Fibroblast of villous mesenchyme (primary cell): ENCODE data around the gene PTPN7. TPM values are rescaled to one million over a fixed set of nuclear protein-coding genes. Genes with fewer than 3 reads are reported as not detected.

Experiments
- DNase-seq: peaks from one replicate; pipeline ENCODE4 v3.0.0-alpha.2; 2010; ENCODE audit warnings: low read depth
- H3K4me3 ChIP-seq: 2 replicates; pipeline ENCODE4 v1.5.1; 2011; ENCODE audit warnings: low read depth, mild to moderate bottlenecking, low read length
- total RNA-seq: library from RNA; depleted of rRNA; stranded (reverse); fragments of >200 nt; gene quantifications from 2 replicates; pipeline ENCODE4 v1.2.3, GENCODE V29; 2012
- TF ChIP-seq, protein P1 (sequence below): IDR thresholded peaks from 2 replicates; pipeline ENCODE4 v1.5.1; 2012; ENCODE audit warnings: low read depth, mild to moderate bottlenecking, low read length; ENCODE audit not compliant: insufficient read depth

Gene PTPN7
- total RNA-seq: not detected in 2 replicates

DNA sequence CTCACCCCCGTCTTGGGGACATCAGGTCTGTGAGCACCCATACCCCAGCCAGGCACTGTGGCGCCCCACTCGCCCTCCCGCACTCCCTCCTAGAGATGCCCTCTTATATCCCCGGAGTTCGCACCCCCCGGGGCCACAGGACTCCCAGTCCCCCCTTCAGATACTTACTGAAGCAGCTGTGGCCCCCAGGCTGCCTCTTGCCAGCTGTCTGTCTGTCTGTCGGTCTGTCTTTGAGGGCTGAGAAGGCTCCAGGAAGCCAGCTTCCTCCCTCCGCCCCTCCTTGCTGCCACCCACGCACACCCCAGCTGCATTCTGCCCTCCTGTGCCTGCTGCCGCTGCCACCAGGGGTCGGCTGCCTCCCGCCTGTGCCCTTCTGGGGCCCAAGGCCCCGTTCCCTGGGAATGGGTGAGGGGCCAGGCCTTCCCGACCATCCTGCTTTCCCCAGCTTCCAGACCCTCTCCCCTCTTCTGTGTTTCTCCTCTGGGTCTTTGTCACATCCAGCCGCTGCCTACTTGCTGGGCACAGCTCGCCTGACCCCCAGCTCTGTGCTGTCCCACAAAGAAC is at the start of gene PTPN7:
TSS of gene PTPN7 (minus strand) at position 226 of the 564 bp plus-strand sequence. CDS start 1,200 bp downstream, outside the sequence.
- TF ChIP-seq, protein P1, sequence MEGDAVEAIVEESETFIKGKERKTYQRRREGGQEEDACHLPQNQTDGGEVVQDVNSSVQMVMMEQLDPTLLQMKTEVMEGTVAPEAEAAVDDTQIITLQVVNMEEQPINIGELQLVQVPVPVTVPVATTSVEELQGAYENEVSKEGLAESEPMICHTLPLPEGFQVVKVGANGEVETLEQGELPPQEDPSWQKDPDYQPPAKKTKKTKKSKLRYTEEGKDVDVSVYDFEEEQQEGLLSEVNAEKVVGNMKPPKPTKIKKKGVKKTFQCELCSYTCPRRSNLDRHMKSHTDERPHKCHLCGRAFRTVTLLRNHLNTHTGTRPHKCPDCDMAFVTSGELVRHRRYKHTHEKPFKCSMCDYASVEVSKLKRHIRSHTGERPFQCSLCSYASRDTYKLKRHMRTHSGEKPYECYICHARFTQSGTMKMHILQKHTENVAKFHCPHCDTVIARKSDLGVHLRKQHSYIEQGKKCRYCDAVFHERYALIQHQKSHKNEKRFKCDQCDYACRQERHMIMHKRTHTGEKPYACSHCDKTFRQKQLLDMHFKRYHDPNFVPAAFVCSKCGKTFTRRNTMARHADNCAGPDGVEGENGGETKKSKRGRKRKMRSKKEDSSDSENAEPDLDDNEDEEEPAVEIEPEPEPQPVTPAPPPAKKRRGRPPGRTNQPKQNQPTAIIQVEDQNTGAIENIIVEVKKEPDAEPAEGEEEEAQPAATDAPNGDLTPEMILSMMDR: no peak
- no peak for DNase-seq

DNA sequence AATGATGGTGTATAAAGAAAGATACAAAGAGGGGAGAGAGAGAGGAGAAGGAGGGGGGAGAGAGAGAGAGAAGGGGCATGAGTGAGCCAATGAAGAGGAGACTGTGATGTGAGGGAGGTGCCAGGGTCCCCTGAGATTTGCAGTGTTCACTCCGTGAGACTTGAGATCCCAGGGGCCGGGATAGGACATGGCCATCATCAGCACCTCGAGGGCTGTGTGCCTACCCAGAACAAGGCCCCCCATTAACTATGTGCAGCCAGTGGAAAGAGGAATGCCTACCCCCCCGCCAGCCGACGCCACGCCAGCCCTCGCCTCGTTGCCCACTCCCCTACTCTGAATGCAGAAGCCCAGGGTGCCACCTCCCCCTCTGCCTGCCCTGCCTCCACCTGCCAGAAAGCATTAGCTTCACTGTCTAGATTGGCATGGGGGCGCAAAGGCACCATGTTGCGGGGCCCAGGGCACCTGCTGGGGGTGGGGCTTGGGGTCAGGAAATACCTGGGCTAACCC is 48.0 kb upstream of the PTPN7 start:
- H3K4me3 ChIP-seq: no peak overlapping the region
- TF ChIP-seq, protein P1: no peak
- no peak for DNase-seq

More for the DNA sequence above, at the start of gene PTPN7:
- H3K4me3 ChIP-seq: no peak within 1 kb of the TSS

DNA sequence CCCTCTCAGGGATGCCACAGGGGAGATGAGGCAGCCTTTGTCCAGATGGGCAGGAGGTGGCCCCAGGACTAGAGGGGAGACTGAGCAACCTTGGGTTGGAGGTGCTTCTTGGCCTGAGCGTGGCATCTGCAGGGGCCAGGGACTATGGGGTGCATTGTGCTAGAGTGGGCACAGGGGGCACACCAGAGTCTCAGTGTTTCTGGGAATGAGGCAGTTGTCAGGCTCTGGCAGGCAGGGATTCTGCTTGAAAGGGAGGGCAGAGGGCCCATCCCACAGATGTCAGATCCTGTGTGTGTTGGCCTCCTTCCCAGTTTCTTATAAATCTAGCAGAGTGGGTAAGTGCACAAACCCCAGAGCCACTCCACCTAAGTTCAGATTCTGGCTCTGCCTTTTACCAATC is 46.9 kb upstream of the PTPN7 start:
- peak; percentile 34 for DNase-seq
- H3K4me3 ChIP-seq: no peak overlapping the region
- TF ChIP-seq, protein P1: peak; percentile 11

DNA sequence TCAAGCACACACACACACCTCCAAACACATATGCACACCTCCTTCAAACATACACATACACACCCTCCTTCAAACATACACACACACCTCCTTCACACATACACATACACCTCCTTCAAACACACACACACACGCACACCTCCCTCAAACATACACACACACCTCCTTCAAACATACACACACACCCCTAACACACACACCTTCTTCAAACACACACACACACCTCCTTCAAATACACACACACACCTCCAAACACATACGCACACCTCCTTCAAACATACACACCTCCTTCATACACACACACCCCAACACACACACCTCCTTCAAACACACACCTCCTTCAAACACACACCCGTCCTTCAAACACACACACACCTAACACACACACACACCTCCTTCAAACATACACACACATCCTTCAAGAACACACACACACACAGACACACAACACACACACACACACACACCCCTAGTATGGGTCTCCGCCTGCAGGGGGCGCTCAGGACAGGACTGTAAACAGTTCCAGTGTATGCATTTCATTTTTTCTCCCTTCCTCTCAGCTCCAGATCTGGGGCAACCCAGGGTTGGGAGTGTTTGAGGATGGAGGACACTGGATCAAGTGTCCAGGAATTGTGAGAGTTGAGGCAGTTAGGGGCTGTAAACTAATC is 45.3 kb upstream of the PTPN7 start:
- no peak for DNase-seq
- TF ChIP-seq, protein P1: peak; percentile 42
- H3K4me3 ChIP-seq: no peak overlapping the region

DNA sequence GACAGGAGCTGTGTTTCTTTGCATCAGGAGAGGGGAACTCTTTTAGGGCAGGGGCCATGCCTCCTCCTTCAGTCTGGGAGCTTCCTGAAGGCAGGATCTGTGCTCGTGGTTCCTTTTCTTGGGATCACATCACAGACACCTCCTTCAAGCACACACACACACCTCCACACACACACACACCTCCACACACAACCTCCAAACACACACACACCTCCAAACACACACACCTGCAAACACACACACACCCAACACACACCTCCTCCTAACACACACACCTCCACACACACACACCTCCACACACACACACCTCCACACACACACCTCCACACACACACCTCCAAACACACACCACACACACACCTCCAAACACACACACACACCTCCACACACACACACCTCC is 43.7 kb upstream of the PTPN7 start:
- H3K4me3 ChIP-seq: no peak overlapping the region
- TF ChIP-seq, protein P1: no peak
- no peak for DNase-seq

DNA sequence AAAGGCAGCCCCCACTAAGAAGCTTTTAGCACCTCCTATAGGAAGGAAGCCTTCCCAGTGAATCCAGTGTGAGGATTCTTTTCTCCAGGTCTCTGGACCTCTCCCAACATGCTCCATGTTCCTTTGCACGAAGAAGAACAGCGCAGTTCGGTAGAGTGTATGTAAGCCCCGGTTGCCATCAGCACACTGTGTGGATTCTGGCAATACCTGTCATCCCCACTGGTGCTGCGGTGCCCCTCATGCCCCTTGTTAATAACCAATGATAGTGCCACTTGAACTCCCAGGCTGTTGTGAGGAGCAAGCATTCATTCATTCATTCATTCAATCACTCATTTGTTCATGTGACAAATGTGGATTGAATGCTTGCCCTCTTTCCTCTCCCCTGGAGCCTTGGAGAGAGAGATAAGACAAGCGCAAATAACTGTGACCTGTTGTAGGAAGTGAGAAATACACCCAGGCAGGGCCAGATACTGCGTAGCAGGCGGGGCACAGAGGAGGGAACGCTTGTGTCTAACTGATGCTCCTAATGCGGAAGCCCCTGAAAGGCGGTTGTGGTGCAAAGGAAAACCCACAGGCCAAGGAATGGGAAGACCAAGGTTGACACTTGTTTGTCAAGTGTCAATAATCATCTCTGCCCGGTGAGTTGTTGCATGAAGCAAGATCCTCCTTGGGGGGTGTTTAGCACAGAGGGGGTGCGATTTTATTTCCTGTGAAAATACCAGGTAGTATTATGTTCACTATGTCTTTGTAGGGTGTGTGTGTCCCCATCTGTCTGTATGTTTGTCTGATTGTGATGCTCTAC is 43.0 kb upstream of the PTPN7 start:
- DNase-seq: no peak
- no peak overlapping the region for H3K4me3 ChIP-seq
- TF ChIP-seq, protein P1: no peak
